ENCODE data around the gene KLHL42.

GRCh38 chr12:27820564-27820963 lies 40.5 kb downstream of the KLHL42 start:
- no peak for TF ChIP-seq NR2C2 (IDR thresholded peaks at IDR 0.05; ENCODE audit: borderline replicate concordance, control insufficient read depth, insufficient read length, low read depth)
- TF ChIP-seq SPI1 (IDR thresholded peaks at IDR 0.05; ENCODE audit: borderline replicate concordance, insufficient read depth, low read depth, low read length): no peak
- TF ChIP-seq KLF5 (IDR thresholded peaks at IDR 0.05; ENCODE audit: partially characterized antibody): no peak
- TF ChIP-seq EZH2 (IDR thresholded peaks at IDR 0.05; ENCODE audit: borderline replicate concordance, control insufficient read depth, low read depth, low read length): no peak
- no peak for TF ChIP-seq POLR2A (IDR thresholded peaks at IDR 0.05; ENCODE audit: low read depth, low read length)
- no peak for TF ChIP-seq IKZF1 (conservative IDR thresholded peaks at IDR 0.05)
- no peak for TF ChIP-seq SUPT20H (IDR thresholded peaks at IDR 0.05; ENCODE audit: borderline replicate concordance, control insufficient read depth, low read depth, low read length)
- no peak for TF ChIP-seq TCF7 (IDR thresholded peaks at IDR 0.05; ENCODE audit: borderline replicate concordance)
- no peak for TF ChIP-seq CTCF (IDR thresholded peaks at IDR 0.05 in 2 of 3, conservative IDR thresholded peaks at IDR 0.05 in 1 of 3; ENCODE audit: control insufficient read depth in 2 of 3, extremely low read depth in 1 of 3, insufficient read depth in 1 of 3, low read depth in 3 of 3, low read length in 3 of 3)
- no peak for TF ChIP-seq KAT2A (conservative IDR thresholded peaks at IDR 0.05; ENCODE audit: control insufficient read depth, low read depth, low read length)
- TF ChIP-seq TAF1 (IDR thresholded peaks at IDR 0.05; ENCODE audit: borderline replicate concordance, low read depth, low read length): no peak
- no peak for TF ChIP-seq FOXM1 (IDR thresholded peaks at IDR 0.05; ENCODE audit: low read depth, low read length)
- no peak for TF ChIP-seq PML (IDR thresholded peaks at IDR 0.05; ENCODE audit: low read length)
